Measurements from ENCODE around the gene TRIM50. TPM values are rescaled to one million over a fixed set of nuclear protein-coding genes. Genes with fewer than 3 reads are reported as not detected.

The TRIM50 gene
- total and polyA plus RNA-seq, 2 of the 13 experiments (the other 11 are each of a cell fraction or from before 2014, with no cell fraction given): 4.2 to 24.5 TPM

- TF ChIP-seq ERF (CRISPR knock-in tag; IDR thresholded peaks at IDR 0.05) (peak; percentile 98), ZBTB10 (CRISPR knock-in tag; IDR thresholded peaks at IDR 0.05; ENCODE audit: borderline replicate concordance) (peak; percentile 71; the same call in 1 of the 2 replicates), KMT2B (CRISPR knock-in tag; IDR thresholded peaks at IDR 0.05) (peak; percentile 93), ZNF557 (CRISPR knock-in tag; IDR thresholded peaks at IDR 0.05) (peak; percentile 92; the same call in 1 of the 2 replicates), TSC22D2 (CRISPR knock-in tag; IDR thresholded peaks at IDR 0.05; ENCODE audit: borderline replicate concordance) (peak; percentile 82; the same call in 1 of the 2 replicates), ESRRA (CRISPR knock-in tag; IDR thresholded peaks at IDR 0.05; ENCODE audit: low read depth) (peak; percentile 92; the same call in 1 of the 2 replicates), SOX5 (CRISPR knock-in tag; IDR thresholded peaks at IDR 0.05; ENCODE audit: borderline replicate concordance) (peak; percentile 54; the same call in 1 of the 2 replicates), ATM (IDR thresholded peaks at IDR 0.05; ENCODE audit: borderline replicate concordance) (no peak), BORCS8-MEF2B (CRISPR knock-in tag; IDR thresholded peaks at IDR 0.05) (0 out of 2 replicates have a peak, but pooled peaks have one; percentile 77), NFYC (CRISPR knock-in tag; IDR thresholded peaks at IDR 0.05) (no peak; the same call in 1 of the 2 replicates), RARA (CRISPR knock-in tag; IDR thresholded peaks at IDR 0.05) (peak; percentile 54; the same call in 1 of the 2 replicates), ZNF547 (CRISPR knock-in tag; IDR thresholded peaks at IDR 0.05) (peak; percentile 74; the same call in 1 of the 2 replicates), ZNF589 (CRISPR knock-in tag; conservative IDR thresholded peaks at IDR 0.05) (peak; percentile 60; the same call in 1 of the 2 replicates), CBFB (CRISPR knock-in tag; IDR thresholded peaks at IDR 0.05) (peak; percentile 59; the same call in 1 of the 2 replicates), ZNF616 (CRISPR knock-in tag; IDR thresholded peaks at IDR 0.05; ENCODE audit: low read depth) (peak; percentile 70; the same call in 1 of the 2 replicates), MED8 (CRISPR knock-in tag; IDR thresholded peaks at IDR 0.05; ENCODE audit: insufficient replicate concordance) (peak; percentile 30), ETV5 (CRISPR knock-in tag; IDR thresholded peaks at IDR 0.05; ENCODE audit: borderline replicate concordance) (peak; percentile 96), ZNF678 (CRISPR knock-in tag; IDR thresholded peaks at IDR 0.05) (no peak), ZNF782 (CRISPR knock-in tag; IDR thresholded peaks at IDR 0.05; ENCODE audit: borderline replicate concordance) (peak; percentile 32; the same call in 1 of the 2 replicates), ZNF674 (CRISPR knock-in tag; IDR thresholded peaks at IDR 0.05; ENCODE audit: low read depth) (0 out of 2 replicates have a peak, but pooled peaks have one; percentile 50)
- TF ChIP-seq, protein P1, sequence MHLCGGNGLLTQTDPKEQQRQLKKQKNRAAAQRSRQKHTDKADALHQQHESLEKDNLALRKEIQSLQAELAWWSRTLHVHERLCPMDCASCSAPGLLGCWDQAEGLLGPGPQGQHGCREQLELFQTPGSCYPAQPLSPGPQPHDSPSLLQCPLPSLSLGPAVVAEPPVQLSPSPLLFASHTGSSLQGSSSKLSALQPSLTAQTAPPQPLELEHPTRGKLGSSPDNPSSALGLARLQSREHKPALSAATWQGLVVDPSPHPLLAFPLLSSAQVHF (CRISPR knock-in tag; IDR thresholded peaks at IDR 0.05): peak; percentile 85
- TF ChIP-seq, protein P2, sequence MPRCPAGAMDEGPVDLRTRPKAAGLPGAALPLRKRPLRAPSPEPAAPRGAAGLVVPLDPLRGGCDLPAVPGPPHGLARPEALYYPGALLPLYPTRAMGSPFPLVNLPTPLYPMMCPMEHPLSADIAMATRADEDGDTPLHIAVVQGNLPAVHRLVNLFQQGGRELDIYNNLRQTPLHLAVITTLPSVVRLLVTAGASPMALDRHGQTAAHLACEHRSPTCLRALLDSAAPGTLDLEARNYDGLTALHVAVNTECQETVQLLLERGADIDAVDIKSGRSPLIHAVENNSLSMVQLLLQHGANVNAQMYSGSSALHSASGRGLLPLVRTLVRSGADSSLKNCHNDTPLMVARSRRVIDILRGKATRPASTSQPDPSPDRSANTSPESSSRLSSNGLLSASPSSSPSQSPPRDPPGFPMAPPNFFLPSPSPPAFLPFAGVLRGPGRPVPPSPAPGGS (CRISPR knock-in tag; IDR thresholded peaks at IDR 0.05): no peak
- TF ChIP-seq, protein P3, sequence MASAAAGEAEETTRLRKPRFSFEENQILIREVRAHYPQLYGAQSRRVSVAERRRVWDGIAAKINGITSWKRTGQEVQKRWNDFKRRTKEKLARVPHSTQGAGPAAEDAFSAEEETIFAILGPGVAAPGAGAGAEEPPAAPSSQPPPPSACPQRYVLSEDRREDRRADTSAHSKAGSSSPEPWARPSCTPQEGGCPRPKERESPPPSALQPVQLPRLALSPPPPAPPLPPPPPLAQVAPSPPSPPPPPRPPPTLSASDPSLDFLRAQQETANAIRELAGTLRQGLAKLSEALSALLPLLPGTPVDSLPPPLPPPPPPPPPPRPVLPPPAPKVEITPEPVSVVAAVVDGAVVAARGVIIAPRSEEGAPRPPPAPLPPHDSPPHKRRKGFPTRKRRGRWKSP (CRISPR knock-in tag; IDR thresholded peaks at IDR 0.05): peak; percentile 32; the same call in 1 of the 2 replicates
- TF ChIP-seq, protein P4, sequence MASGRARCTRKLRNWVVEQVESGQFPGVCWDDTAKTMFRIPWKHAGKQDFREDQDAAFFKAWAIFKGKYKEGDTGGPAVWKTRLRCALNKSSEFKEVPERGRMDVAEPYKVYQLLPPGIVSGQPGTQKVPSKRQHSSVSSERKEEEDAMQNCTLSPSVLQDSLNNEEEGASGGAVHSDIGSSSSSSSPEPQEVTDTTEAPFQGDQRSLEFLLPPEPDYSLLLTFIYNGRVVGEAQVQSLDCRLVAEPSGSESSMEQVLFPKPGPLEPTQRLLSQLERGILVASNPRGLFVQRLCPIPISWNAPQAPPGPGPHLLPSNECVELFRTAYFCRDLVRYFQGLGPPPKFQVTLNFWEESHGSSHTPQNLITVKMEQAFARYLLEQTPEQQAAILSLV (CRISPR knock-in tag; IDR thresholded peaks at IDR 0.05; ENCODE audit: borderline replicate concordance): no peak
These were observed 19.1 kb downstream of the TRIM50 start, which contains the start of gene NSUN5 (continued) for GRCh38 chr7:73308665-73309214.
